Activated CD4-positive, alpha-beta T cell treated with anti-CD3 and anti-CD28 coated beads for 36 hours (primary cell): ENCODE results near the gene BBS10. TPM values are rescaled to one million over a fixed set of nuclear protein-coding genes. Genes with fewer than 3 reads are reported as not detected.
"Not testable (repeated sequence)": the region's sequence is repeated elsewhere in the genome, so short reads cannot be mapped to it uniquely, and the experiment has no call there.

Source experiments
- ATAC-seq: fragments of 200-7000 bp; cut with Tn5 transposase; one replicate; pipeline ENCODE4 v1.10.0; 2021; ENCODE audit warnings: mild to moderate bottlenecking, moderate library complexity
- CTCF ChIA-PET: fragments of 350-600 bp; sonication (Branson Sonifier 250); formaldehyde crosslinking; loops from one replicate; lab custom pipeline; 2021; ENCODE audit warnings: antibody characterized with exemption; lab: Charles Lee
- POLR2A ChIA-PET: fragments of 350-600 bp; sonication (Branson Sonifier 250); formaldehyde crosslinking; loops from one replicate; lab custom pipeline; 2021; ENCODE audit warnings: antibody characterized with exemption, inconsistent platforms; lab: Charles Lee
- DNase-seq: peaks from one replicate; pipeline ENCODE4 v3.0.0-alpha.2; 2020
- H3K27ac Mint-ChIP-seq: one replicate; pipeline ENCODE4 v1.8.0; 2021; ENCODE audit warnings: mixed read lengths
- H3K27me3 Mint-ChIP-seq: one replicate; pipeline ENCODE4 v1.8.0; 2021; ENCODE audit warnings: mixed read lengths
- H3K36me3 Mint-ChIP-seq: one replicate; pipeline ENCODE4 v1.8.0; 2021; ENCODE audit warnings: low read depth, mixed read lengths
- H3K4me1 Mint-ChIP-seq: one replicate; pipeline ENCODE4 v1.8.0; 2021; ENCODE audit warnings: mixed read lengths
- H3K4me3 Mint-ChIP-seq: one replicate; pipeline ENCODE4 v1.8.0; 2021; ENCODE audit warnings: mild to moderate bottlenecking, moderate library complexity, mixed read lengths
- H3K9me3 Mint-ChIP-seq: one replicate; pipeline ENCODE4 v1.8.0; 2021; ENCODE audit warnings: low read depth, mixed read lengths
- intact Hi-C, 2 experiments: fragments of 100-400 bp; cut with DNase I in 1 of 2; cut with micrococcal nuclease in 1 of 2; formaldehyde crosslinking; loops; one replicate each; pipeline versions ENCODE4 v1.14.2 to v1.15.1; 2022 to 2024; cut with DNase I, micrococcal nuclease
- total RNA-seq, 2 experiments: library from RNA; stranded (reverse); gene quantifications; one replicate each; pipeline ENCODE4 v1.2.3, GENCODE V29; 2021

The BBS10 gene
- total RNA-seq, 2 experiments from 2014 or later: 3.5 to 4.0 TPM

- H3K36me3 Mint-ChIP-seq: no peaks in the 10 kb centered on the region
- no peaks in the 10 kb centered on the region for H3K9me3 Mint-ChIP-seq
- POLR2A ChIA-PET: no interaction called here
- no peak overlapping the region for H3K4me3 Mint-ChIP-seq
- no peak for DNase-seq
- no peak for ATAC-seq
- peaks cover 19% of the 10 kb centered on the region for H3K27me3 Mint-ChIP-seq
- CTCF ChIA-PET: no interaction called here
- no peaks in the 10 kb centered on the region for H3K4me1 Mint-ChIP-seq
- H3K27ac Mint-ChIP-seq: no peak overlapping the region
- intact Hi-C loops: no loop called here
Observed at GRCh38 chr12:76329606-76330005, 18.6 kb downstream of the BBS10 start.

DNA sequence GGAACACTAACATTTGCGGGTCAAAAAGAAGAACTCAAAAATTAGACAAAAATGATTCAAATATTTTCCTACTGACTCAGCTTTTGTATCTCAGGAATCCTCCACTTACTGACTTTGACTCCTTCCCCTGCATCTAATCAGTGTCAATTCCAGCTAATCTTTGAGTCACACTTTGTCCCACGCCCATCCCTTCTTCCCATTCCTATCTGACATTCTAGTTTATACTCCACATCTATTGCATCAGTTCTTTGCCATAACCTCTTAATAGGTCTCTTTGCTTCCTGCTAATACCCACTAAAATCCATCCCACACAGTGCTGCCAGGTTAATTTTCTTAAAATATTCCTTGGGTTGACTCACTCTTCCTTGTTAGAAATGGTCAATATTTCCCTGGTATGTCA is 19.1 kb downstream of the BBS10 start:
- CTCF ChIA-PET: no interaction called here
- no peak overlapping the region for H3K4me3 Mint-ChIP-seq
- no peaks in the 10 kb centered on the region for H3K9me3 Mint-ChIP-seq
- no peaks in the 10 kb centered on the region for H3K36me3 Mint-ChIP-seq
- POLR2A ChIA-PET: no interaction called here
- intact Hi-C loops: no loop called here
- no peaks in the 10 kb centered on the region for H3K4me1 Mint-ChIP-seq
- H3K27ac Mint-ChIP-seq: no peak overlapping the region
- ATAC-seq (no peak), DNase-seq (no peak)
- peaks cover 18% of the 10 kb centered on the region for H3K27me3 Mint-ChIP-seq

DNA sequence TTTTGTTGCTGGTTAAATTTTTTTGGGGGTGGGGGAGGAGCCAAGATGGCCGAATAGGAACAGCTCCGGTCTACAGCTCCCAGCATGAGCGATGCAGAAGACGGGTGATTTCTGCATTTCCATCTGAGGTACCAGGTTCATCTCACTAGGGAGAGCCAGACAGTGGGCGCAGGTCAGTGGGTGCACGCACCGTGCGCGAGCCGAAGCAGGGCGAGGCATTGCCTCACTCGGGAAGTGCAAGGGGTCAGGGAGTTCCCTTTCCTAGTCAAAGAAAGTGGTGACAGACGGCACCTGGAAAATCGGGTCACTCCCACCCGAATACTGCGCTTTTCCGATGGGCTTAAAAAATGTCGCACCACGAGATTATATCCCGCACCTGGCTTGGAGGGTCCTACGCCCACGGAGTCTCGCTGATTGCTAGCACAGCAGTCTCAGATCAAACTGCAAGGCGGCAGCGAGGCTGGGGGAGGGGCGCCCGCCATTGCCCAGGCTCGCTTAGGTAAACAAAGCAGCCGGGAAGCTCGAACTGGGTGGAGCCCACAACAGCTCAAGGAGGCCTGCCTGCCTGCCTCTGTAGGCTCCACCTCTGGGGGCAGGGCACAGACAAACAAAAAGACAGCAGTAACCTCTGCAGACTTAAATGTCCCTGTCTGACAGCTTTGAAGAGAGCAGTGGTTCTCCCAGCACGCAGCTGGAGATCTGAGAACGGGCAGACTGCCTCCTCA is 28.5 kb downstream of the BBS10 start:
- H3K27me3 Mint-ChIP-seq: peaks cover 13% of the 10 kb centered on the region
- H3K4me1 Mint-ChIP-seq, DNase-seq, intact Hi-C loops, ATAC-seq, H3K36me3 Mint-ChIP-seq, H3K4me3 Mint-ChIP-seq, POLR2A ChIA-PET, H3K9me3 Mint-ChIP-seq, H3K27ac Mint-ChIP-seq: not testable (repeated sequence)
- CTCF ChIA-PET: interaction anchor here (0.6 kb wide), 1 partner anchor 267 kb away, joined by 3 read pairs; no protein-coding TSS in a partner anchor

- no peak for ATAC-seq
- intact Hi-C loops: no loop called here
- no peaks in the 10 kb centered on the region for H3K36me3 Mint-ChIP-seq
- H3K4me1 Mint-ChIP-seq: no peaks in the 10 kb centered on the region
- H3K27me3 Mint-ChIP-seq: peaks cover 14% of the 10 kb centered on the region
- H3K4me3 Mint-ChIP-seq: no peak overlapping the region
- H3K9me3 Mint-ChIP-seq: no peaks in the 10 kb centered on the region
- H3K27ac Mint-ChIP-seq: no peak overlapping the region
- ChIA-PET CTCF (interaction anchor here (0.6 to 1.5 kb wide), 2 partner anchors 123 to 268 kb away, joined by 3 to 4 read pairs; no protein-coding TSS in a partner anchor), POLR2A (no interaction called here)
- DNase-seq: no peak
Observed at GRCh38 chr12:76318773-76319594, 29.2 kb downstream of the BBS10 start.

- Mint-ChIP-seq H3K36me3 (no peaks in the 10 kb centered on the region), H3K4me1 (no peaks in the 10 kb centered on the region), H3K4me3 (no peak overlapping the region), H3K9me3 (no peaks in the 10 kb centered on the region), H3K27ac (no peak overlapping the region), H3K27me3 (peaks cover 14% of the 10 kb centered on the region)
- intact Hi-C loops: no loop called here
- ATAC-seq (no peak), DNase-seq (no peak)
- CTCF ChIA-PET: interaction anchor here (1.5 kb wide), 1 partner anchor 122 kb away, joined by 4 read pairs; no protein-coding TSS in a partner anchor
- POLR2A ChIA-PET: no interaction called here
Observed at GRCh38 chr12:76317976-76318375, 30.2 kb downstream of the BBS10 start.

DNA sequence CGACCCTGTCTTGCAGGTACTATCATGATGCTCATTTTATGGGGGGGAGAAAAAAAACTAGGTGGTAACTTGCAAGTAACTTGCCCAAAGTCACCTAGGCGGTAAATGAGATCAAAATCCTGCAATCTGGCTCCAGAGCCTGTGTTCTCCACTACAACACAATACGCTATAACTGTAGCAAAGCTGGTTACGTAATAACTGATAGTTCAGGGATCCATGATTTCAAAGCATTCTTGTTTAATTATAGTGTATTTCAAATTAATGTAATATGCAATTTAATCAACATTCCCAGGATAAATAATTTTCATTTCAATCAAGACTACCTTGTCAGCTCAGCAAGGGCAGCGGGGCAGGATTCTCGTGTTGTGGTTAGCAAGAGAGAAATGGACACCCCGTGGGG is 31.7 kb downstream of the BBS10 start:
- ChIA-PET POLR2A (no interaction called here), CTCF (no interaction called here)
- no peak overlapping the region for H3K4me3 Mint-ChIP-seq

DNA sequence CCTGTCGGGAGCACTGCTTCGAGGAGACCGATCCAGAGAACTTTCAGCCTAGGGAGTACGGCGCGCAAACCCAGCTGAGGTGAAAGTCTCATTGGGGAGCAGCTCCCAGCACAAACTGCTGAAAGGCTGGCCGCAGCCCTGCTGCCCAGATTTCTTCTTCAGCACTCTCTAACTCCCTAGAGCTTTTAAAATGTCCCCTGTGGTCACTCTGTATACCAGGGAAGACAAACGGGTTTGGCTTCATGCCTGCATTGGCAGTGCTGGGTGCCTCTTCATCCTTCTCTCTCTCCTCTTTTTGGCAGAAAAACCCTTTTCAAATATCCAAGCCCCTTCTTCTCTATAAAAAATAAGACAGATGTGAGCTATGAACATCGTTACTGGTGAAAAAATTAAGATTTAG is 34.9 kb downstream of the BBS10 start:
- no peak overlapping the region for H3K4me3 Mint-ChIP-seq
- ChIA-PET CTCF (no interaction called here), POLR2A (interaction anchor here (0.7 kb wide), 1 partner anchor 1150 kb away, joined by 3 read pairs; no protein-coding TSS in a partner anchor)
- intact Hi-C loops: no loop called here
- H3K27me3 Mint-ChIP-seq: peaks cover 22% of the 10 kb centered on the region
- DNase-seq: no peak
- H3K27ac Mint-ChIP-seq: no peak overlapping the region
- H3K9me3 Mint-ChIP-seq: no peaks in the 10 kb centered on the region
- H3K36me3 Mint-ChIP-seq: no peaks in the 10 kb centered on the region
- no peaks in the 10 kb centered on the region for H3K4me1 Mint-ChIP-seq
- no peak for ATAC-seq

More for the DNA sequence above, 31.7 kb downstream of the BBS10 start:
- Mint-ChIP-seq H3K36me3 (no peaks in the 10 kb centered on the region), H3K27me3 (peaks cover 24% of the 10 kb centered on the region), H3K9me3 (no peaks in the 10 kb centered on the region), H3K4me1 (no peaks in the 10 kb centered on the region), H3K27ac (no peak overlapping the region)
- intact Hi-C loops: no loop called here
- ATAC-seq: no peak
- no peak for DNase-seq

DNA sequence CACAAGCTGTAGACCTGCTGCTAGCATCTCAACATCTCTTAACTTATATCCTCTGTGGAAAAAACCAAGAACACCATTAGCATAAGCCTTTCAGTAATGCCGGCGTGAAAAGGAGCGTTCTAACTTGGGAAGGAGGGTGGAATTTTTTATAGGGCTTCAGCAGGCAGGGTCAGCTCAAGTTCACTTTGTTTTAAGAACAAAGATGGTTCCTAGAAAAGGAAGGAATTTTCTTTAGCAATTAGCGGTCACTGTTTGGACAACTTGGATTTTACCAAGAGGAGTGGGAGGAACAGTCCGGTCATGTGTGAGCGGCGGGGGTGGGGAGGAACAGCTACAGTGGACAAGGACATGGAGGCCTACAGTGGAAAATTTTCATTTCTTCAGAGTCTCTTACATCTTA is 35.9 kb downstream of the BBS10 start:
- ATAC-seq (no peak), DNase-seq (no peak)
- Mint-ChIP-seq H3K27me3 (peaks cover 22% of the 10 kb centered on the region), H3K4me3 (no peak overlapping the region), H3K4me1 (no peaks in the 10 kb centered on the region), H3K27ac (no peak overlapping the region), H3K9me3 (no peaks in the 10 kb centered on the region), H3K36me3 (no peaks in the 10 kb centered on the region)
- POLR2A ChIA-PET: no interaction called here
- CTCF ChIA-PET: interaction anchor here (0.7 kb wide), 1 partner anchor 60 kb away, joined by 3 read pairs; no protein-coding TSS in a partner anchor
- intact Hi-C loops: no loop called here

DNA sequence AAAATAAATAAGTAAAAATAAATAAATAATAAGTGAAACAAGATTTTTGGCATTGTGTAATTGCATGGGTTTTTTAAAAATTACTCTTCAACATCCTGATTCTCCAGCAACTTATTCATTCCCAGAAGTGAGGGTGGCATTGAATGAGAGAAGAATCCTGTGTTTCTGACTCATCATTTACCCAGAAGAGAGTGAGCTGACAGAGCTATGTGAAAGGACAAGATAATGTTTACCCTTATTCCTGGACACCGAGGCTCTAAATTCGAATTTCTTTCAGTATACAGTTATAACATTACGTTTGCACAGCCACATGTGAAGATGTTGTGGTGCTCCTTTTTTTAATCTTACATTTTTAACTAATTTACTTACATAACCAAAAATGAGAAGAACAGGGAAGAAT is 36.4 kb downstream of the BBS10 start:
- Mint-ChIP-seq H3K4me1 (no peaks in the 10 kb centered on the region), H3K27me3 (peaks cover 22% of the 10 kb centered on the region), H3K36me3 (no peaks in the 10 kb centered on the region), H3K9me3 (no peaks in the 10 kb centered on the region), H3K27ac (no peak overlapping the region), H3K4me3 (no peak overlapping the region)
- ATAC-seq (no peak), DNase-seq (no peak)
- intact Hi-C loops: no loop called here
- POLR2A ChIA-PET: no interaction called here
- CTCF ChIA-PET: no interaction called here

DNA sequence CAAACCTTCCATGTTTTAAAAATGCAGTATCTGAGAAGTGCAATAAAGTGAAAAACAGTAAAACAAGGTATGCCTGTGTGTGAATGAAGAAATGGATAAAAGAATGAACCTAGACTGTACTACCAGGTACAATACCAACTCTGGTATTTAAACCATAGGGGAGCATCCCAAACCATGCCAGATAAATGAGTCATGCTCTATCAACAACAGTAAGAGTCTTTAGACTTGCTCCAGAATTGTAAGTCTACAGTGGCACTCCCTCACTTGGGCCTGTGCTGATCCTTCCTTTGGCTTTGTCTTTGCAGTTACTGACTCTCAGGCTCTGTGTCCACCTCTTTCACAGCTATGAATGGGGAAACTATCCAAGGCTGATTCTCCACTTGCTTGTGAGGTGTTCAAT is 38.1 kb downstream of the BBS10 start:
- ChIA-PET POLR2A (no interaction called here), CTCF (no interaction called here)
- no peaks in the 10 kb centered on the region for H3K36me3 Mint-ChIP-seq
- H3K9me3 Mint-ChIP-seq: no peaks in the 10 kb centered on the region
- H3K4me3 Mint-ChIP-seq: no peak overlapping the region
- no peak overlapping the region for H3K27ac Mint-ChIP-seq
- peaks cover 24% of the 10 kb centered on the region for H3K27me3 Mint-ChIP-seq
- intact Hi-C loops: no loop called here
- H3K4me1 Mint-ChIP-seq: no peaks in the 10 kb centered on the region
- no peak for ATAC-seq
- no peak for DNase-seq

DNA sequence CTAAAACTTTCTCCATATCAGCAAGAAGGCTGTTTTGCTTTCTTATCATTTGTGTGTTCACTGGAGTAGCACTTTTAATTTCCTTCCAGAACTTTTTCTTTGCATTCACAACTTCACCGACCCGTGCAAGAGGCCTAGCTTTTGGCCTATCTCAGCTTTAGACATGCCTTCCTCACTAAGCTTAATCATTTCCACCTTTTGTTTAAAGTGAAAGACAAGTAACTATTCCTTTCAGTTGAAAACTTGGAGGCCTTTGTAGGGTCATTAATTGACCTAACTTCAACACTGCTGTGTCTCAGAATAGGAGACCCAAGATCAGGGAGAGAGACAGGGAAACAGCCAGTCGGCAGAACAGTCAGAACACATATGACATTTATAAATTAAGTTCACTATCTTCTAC is 39.3 kb downstream of the BBS10 start:
- ChIA-PET CTCF (interaction anchor here (1.5 kb wide), 1 partner anchor 31 kb away, joined by 5 read pairs; no protein-coding TSS in a partner anchor), POLR2A (no interaction called here)
- intact Hi-C loops: no loop called here
- Mint-ChIP-seq H3K4me3 (no peak overlapping the region), H3K36me3 (no peaks in the 10 kb centered on the region), H3K4me1 (no peaks in the 10 kb centered on the region), H3K27me3 (peaks cover 22% of the 10 kb centered on the region), H3K9me3 (no peaks in the 10 kb centered on the region), H3K27ac (no peak overlapping the region)
- DNase-seq: no peak
- no peak for ATAC-seq

DNA sequence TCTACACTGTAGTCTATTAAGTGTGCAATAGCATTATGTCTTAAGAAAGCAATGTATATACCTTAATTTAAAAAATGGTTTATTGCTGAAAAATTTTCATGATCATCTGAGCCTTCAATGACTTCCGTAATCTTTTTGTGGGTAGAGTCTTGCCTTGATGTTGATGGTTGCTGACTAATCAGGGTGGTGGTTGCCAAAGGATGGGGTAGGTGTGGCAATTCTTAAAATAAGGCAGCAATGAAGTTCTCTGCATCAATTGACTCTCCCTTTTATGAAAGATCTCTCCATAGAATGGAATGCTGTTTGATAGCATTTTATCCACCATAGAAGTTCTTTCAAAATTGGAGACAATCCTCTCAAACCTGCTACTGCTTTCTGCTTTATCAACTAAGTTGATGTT is 41.1 kb downstream of the BBS10 start:
- DNase-seq: no peak
- ChIA-PET CTCF (no interaction called here), POLR2A (no interaction called here)
- no peak for ATAC-seq
- Mint-ChIP-seq H3K4me3 (no peak overlapping the region), H3K36me3 (no peaks in the 10 kb centered on the region), H3K27me3 (peaks cover 16% of the 10 kb centered on the region), H3K9me3 (no peaks in the 10 kb centered on the region), H3K27ac (no peak overlapping the region), H3K4me1 (no peaks in the 10 kb centered on the region)
- intact Hi-C loops: no loop called here
